K562 (cell line): ENCODE measurements around the gene RASAL1. TPM values are rescaled to one million over a fixed set of nuclear protein-coding genes. Genes with fewer than 3 reads are reported as not detected.
A peak's percentile ranks its signal among the peaks of the same experiment; 100 is the strongest.

Experiments used
- BHLHE40 ChIP-seq: IDR thresholded peaks from 2 replicates; pipeline ENCODE4 v1.6.1; 2011; ENCODE audit warnings: low read length, improper control_type of control experiment
- CBFB ChIP-seq: sonication (generic); formaldehyde crosslinking; IDR thresholded peaks from 2 replicates; pipeline ENCODE4 v1.4.0; 2020; ENCODE audit warnings: mild to moderate bottlenecking, missing genetic modification reagents
- CCNT2 ChIP-seq: IDR thresholded peaks from 2 replicates; pipeline ENCODE4 v1.6.1; 2011; ENCODE audit warnings: borderline replicate concordance, low read depth, mild to moderate bottlenecking, moderate library complexity, mixed read lengths, low read length; ENCODE audit not compliant: insufficient read length; ENCODE audit errors: extremely low read depth
- CTBP1 ChIP-seq: fragments of 450-650 bp; IDR thresholded peaks from 2 replicates; pipeline ENCODE4 v1.6.1; 2016; ENCODE audit warnings: borderline replicate concordance
- FOXM1 ChIP-seq, 2 experiments: fragments of 450-650 bp in 1 of 2; sonication (generic) in 1 of 2; formaldehyde crosslinking in 1 of 2; IDR thresholded peaks; 2 replicates each; pipeline versions ENCODE4 v1.6.1 to v1.9.0; 2017 to 2022; ENCODE audit warnings: low read depth in 2 of 2, mild to moderate bottlenecking in 2 of 2, missing genetic modification reagents in 1 of 2, moderate library complexity in 1 of 2
- HDAC6 ChIP-seq: IDR thresholded peaks from 2 replicates; pipeline ENCODE4 v1.6.1; 2012; ENCODE audit warnings: low read depth, mild to moderate bottlenecking, control low read depth, inconsistent platforms, low read length, moderate library complexity
- HNRNPL ChIP-seq: fragments of 200-400 bp; formaldehyde crosslinking; IDR thresholded peaks from 2 replicates; pipeline ENCODE4 v1.6.1; 2017; ENCODE audit warnings: low read depth, mild to moderate bottlenecking, low read length
- L3MBTL2 ChIP-seq: fragments of 450-650 bp; IDR thresholded peaks from 2 replicates; pipeline ENCODE4 v1.6.1; 2016; ENCODE audit warnings: mild to moderate bottlenecking, moderate library complexity
- MECOM ChIP-seq: fragments of 250-450 bp; sonication (Bioruptor Pico); IDR thresholded peaks from 2 replicates; pipeline ENCODE4 v1.8.0; 2022; ENCODE audit warnings: inconsistent platforms
- RB1 ChIP-seq: fragments of 450-650 bp; IDR thresholded peaks from 2 replicates; pipeline ENCODE4 v1.6.1; 2017; ENCODE audit warnings: low read depth, mild to moderate bottlenecking
- SIRT6 ChIP-seq: IDR thresholded peaks from one replicate; pipeline ENCODE4 v1.6.1; 2012; ENCODE audit warnings: low read depth, mild to moderate bottlenecking, control low read depth, inconsistent platforms, low read length, moderate library complexity
- TARDBP ChIP-seq: fragments of 450-650 bp; IDR thresholded peaks from 2 replicates; pipeline ENCODE4 v1.6.1; 2016
- ZBTB17 ChIP-seq: fragments of 450-650 bp; formaldehyde crosslinking; IDR thresholded peaks from 2 replicates; pipeline ENCODE4 v1.4.0; 2020; ENCODE audit warnings: mild to moderate bottlenecking
- ZFX ChIP-seq: sonication (generic); formaldehyde crosslinking; IDR thresholded peaks from 2 replicates; pipeline ENCODE4 v1.8.0; 2022; ENCODE audit warnings: mild to moderate bottlenecking, missing genetic modification reagents, moderate library complexity
- ZKSCAN8 ChIP-seq: fragments of 200-800 bp; sonication (Bioruptor generic); IDR thresholded peaks from 2 replicates; pipeline ENCODE4 v1.6.1; 2016; ENCODE audit warnings: missing genetic modification characterization, missing compliant biosample characterization
- ZNF232 ChIP-seq: sonication (generic); formaldehyde crosslinking; IDR thresholded peaks from 2 replicates; pipeline ENCODE4 v1.8.0; 2022; ENCODE audit warnings: mild to moderate bottlenecking, missing genetic modification reagents
- polyA plus RNA-seq, 8 experiments: library from polyadenylated mRNA; depleted of rRNA in 4 of 8; stranded (reverse) in 5 of 8; unstranded in 3 of 8; fragments of >200 nt; fragmentation: Nextera tagmentation in 2 of 8; fragmentation: Illumina TruSeq in 1 of 8; extraction: Ambion mirVana in 2 of 8; extraction: Trizol in 1 of 8; gene quantifications; 2 replicates each; pipeline versions ENCODE4 v1.2.1 to v1.2.3, GENCODE V29; 2011 to 2014; ENCODE audit warnings: inconsistent platforms in 1 of 8, missing spikeins in 1 of 8
- total RNA-seq, 7 experiments: library from RNA; depleted of rRNA in 6 of 7; stranded (reverse); fragments of >200 nt in 6 of 7; fragmentation: Illumina TruSeq in 2 of 7; extraction: Trizol in 2 of 7; gene quantifications; 2 replicates each; pipeline versions ENCODE4 v1.2.1 to v1.2.3, GENCODE V29; 2011 to 2021; ENCODE audit warnings: low replicate concordance in 1 of 7
- TF ChIP-seq, protein P1 (sequence below), 2 experiments: IDR thresholded peaks; 2 replicates each; pipeline ENCODE4 v1.6.1; 2011; ENCODE audit warnings: borderline replicate concordance in 1 of 2, control low read depth in 1 of 2, low read depth in 1 of 2, low read length in 1 of 2, mild to moderate bottlenecking in 1 of 2, mixed read lengths in 1 of 2, moderate library complexity in 1 of 2; ENCODE audit not compliant: insufficient read depth in 1 of 2, insufficient read length in 1 of 2, poor library complexity in 1 of 2, severe bottlenecking in 1 of 2; ENCODE audit errors: extremely low read depth in 1 of 2
- TF ChIP-seq, protein P2 (sequence below), 3 experiments: fragments of 200-800 bp in 1 of 3; sonication (Bioruptor generic) in 1 of 3; sonication (generic) in 1 of 3; formaldehyde crosslinking in 1 of 3; IDR thresholded peaks; 2 replicates each; pipeline versions ENCODE4 v1.6.1 to v1.8.0; 2016 to 2022; ENCODE audit warnings: mild to moderate bottlenecking in 2 of 3, missing compliant biosample characterization in 2 of 3, missing genetic modification characterization in 2 of 3, missing genetic modification reagents in 1 of 3
- TF ChIP-seq, protein P3 (sequence below): sonication (generic); formaldehyde crosslinking; IDR thresholded peaks from 2 replicates; pipeline ENCODE4 v1.8.0; 2022; ENCODE audit warnings: mild to moderate bottlenecking, missing genetic modification reagents
- TF ChIP-seq, protein P4 (sequence below): fragments of 200-800 bp; sonication (Bioruptor generic); IDR thresholded peaks from 2 replicates; pipeline ENCODE4 v1.6.1; 2017; ENCODE audit warnings: missing genetic modification characterization, missing compliant biosample characterization
- TF ChIP-seq, protein P5 (sequence below): sonication (generic); formaldehyde crosslinking; IDR thresholded peaks from 2 replicates; pipeline ENCODE4 v1.9.0; 2022; ENCODE audit warnings: mild to moderate bottlenecking, missing genetic modification reagents

RASAL1 gene
- total and polyA plus RNA-seq, 9 of the 15 experiments (the other 6 are each of a cell fraction or from before 2014, with no cell fraction given): 0.06 to 0.16 (median 0.14) TPM; not detected in 6

DNA sequence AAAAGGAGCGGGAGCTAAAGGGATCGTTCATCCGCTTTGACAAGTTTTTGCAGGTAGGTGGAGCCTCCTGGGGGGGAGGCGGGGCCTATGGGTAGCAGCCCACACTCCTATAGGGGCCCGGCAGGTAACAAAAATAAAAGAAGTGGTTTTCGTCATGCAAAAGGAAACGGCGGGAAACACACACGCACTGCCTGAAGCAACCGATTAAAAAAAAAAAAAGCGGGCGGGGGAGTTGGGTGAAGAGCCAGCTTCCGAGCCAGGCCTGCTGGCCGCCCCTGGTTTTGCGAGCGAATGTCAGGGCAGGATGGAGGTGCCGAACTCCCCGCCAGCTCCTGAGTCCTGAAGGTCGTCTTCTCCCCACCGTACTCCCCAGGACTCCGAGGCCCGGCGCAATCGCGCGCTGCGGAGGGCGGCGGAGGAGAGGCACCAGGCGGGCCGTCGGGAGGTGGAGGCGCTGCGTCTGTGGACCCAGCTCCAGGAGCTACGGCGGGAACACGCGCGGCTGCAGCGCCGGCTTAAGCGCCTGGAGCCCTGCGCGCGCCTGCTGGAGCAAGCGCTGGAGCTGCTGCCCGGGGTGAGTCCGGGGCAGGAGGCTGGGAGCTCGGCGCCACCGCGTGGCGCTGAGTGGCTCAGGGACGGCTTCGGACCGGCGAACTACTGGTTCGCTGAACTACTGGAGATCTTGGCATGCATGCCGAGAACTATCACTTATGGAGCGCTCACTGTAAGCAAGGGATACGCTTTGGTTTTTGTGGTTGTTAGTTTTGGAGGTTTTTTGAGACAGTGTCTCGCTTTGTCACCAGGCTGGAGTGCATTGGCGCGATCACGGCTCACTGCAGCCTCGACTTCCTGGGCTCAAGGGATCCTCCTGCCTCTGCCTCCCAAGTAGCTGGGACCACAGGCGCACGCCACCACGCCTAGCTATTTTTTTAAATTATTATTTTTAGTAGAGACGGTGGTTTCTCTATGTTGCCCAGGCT, 17.6 kb upstream of the RASAL1 start (continued):
- TF ChIP-seq, protein P1, sequence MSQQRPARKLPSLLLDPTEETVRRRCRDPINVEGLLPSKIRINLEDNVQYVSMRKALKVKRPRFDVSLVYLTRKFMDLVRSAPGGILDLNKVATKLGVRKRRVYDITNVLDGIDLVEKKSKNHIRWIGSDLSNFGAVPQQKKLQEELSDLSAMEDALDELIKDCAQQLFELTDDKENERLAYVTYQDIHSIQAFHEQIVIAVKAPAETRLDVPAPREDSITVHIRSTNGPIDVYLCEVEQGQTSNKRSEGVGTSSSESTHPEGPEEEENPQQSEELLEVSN (IDR thresholded peaks at IDR 0.05; ENCODE audit: borderline replicate concordance in 1 of 2, extremely low read depth in 1 of 2, insufficient read depth in 1 of 2, insufficient read length in 1 of 2, low read depth in 1 of 2, low read length in 1 of 2, poor library complexity in 1 of 2, severe bottlenecking in 1 of 2): peak; percentile 75 to 93
- TF ChIP-seq ZFX (CRISPR knock-in tag) (peak; percentile 62), L3MBTL2 (peak; percentile 94), FOXM1 (IDR thresholded peaks at IDR 0.05; ENCODE audit: low read depth) (no peak), FOXM1 (CRISPR knock-in tag; IDR thresholded peaks at IDR 0.05; ENCODE audit: low read depth) (peak; percentile 65; the same call in 1 of the 2 replicates), SIRT6 (no peak), HNRNPL (peak; percentile 37; the same call in 1 of the 2 replicates), ZKSCAN8 (CRISPR knock-in tag) (0 out of 2 replicates have a peak, but pooled peaks have one; percentile 46), CCNT2 (peak; percentile 28), CTBP1 (peak; percentile 80; the same call in 1 of the 2 replicates), MECOM (CRISPR knock-in tag) (no peak), RB1 (peak; percentile 86), BHLHE40 (no peak), CBFB (0 out of 2 replicates have a peak, but pooled peaks have one; percentile 17), ZNF232 (CRISPR knock-in tag) (peak; percentile 96), HDAC6 (peak; percentile 90; the same call in 1 of the 2 replicates), ZBTB17 (no peak), TARDBP (0 out of 2 replicates have a peak, but pooled peaks have one; percentile 54)
- TF ChIP-seq, protein P2, sequence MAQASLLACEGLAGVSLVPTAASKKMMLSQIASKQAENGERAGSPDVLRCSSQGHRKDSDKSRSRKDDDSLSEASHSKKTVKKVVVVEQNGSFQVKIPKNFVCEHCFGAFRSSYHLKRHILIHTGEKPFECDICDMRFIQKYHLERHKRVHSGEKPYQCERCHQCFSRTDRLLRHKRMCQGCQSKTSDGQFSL (CRISPR knock-in tag; IDR thresholded peaks at IDR 0.05): 0 out of 2 replicates have a peak, but pooled peaks have one; percentile 28
- TF ChIP-seq, protein P2 (tag; IDR thresholded peaks at IDR 0.05): no peak
- TF ChIP-seq, protein P3, sequence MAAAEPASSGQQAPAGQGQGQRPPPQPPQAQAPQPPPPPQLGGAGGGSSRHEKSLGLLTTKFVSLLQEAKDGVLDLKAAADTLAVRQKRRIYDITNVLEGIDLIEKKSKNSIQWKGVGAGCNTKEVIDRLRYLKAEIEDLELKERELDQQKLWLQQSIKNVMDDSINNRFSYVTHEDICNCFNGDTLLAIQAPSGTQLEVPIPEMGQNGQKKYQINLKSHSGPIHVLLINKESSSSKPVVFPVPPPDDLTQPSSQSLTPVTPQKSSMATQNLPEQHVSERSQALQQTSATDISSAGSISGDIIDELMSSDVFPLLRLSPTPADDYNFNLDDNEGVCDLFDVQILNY (CRISPR knock-in tag): peak; percentile 85
- TF ChIP-seq, protein P4, sequence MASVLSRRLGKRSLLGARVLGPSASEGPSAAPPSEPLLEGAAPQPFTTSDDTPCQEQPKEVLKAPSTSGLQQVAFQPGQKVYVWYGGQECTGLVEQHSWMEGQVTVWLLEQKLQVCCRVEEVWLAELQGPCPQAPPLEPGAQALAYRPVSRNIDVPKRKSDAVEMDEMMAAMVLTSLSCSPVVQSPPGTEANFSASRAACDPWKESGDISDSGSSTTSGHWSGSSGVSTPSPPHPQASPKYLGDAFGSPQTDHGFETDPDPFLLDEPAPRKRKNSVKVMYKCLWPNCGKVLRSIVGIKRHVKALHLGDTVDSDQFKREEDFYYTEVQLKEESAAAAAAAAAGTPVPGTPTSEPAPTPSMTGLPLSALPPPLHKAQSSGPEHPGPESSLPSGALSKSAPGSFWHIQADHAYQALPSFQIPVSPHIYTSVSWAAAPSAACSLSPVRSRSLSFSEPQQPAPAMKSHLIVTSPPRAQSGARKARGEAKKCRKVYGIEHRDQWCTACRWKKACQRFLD (CRISPR knock-in tag): no peak
- TF ChIP-seq, protein P5, sequence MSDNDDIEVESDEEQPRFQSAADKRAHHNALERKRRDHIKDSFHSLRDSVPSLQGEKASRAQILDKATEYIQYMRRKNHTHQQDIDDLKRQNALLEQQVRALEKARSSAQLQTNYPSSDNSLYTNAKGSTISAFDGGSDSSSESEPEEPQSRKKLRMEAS: peak; percentile 99
